Chondrocyte (in vitro differentiated cells): ENCODE measurements around the gene BRINP2. TPM values are rescaled to one million over a fixed set of nuclear protein-coding genes. Genes with fewer than 3 reads are reported as not detected.

ENCODE experiments used
- DNase-seq: peaks from one replicate; pipeline ENCODE4 v3.0.0; 2021; ENCODE audit warnings: mixed read lengths, low spot score
- H3K27ac Mint-ChIP-seq: one replicate; pipeline ENCODE4 v1.8.0; 2021; ENCODE audit warnings: mild to moderate bottlenecking, moderate library complexity, mixed read lengths; ENCODE audit not compliant: unreplicated experiment
- H3K27me3 Mint-ChIP-seq: 2 replicates; pipeline ENCODE4 v1.8.0; 2021; ENCODE audit warnings: low read depth, mixed read lengths
- H3K36me3 Mint-ChIP-seq: 2 replicates; pipeline ENCODE4 v1.8.0; 2021; ENCODE audit warnings: low read depth, mixed read lengths
- H3K4me1 Mint-ChIP-seq: 2 replicates; pipeline ENCODE4 v1.8.0; 2021; ENCODE audit warnings: low read depth, mild to moderate bottlenecking, mixed read lengths
- H3K4me3 Mint-ChIP-seq: one replicate; pipeline ENCODE4 v1.8.0; 2021; ENCODE audit warnings: mild to moderate bottlenecking, moderate library complexity, mixed read lengths; ENCODE audit not compliant: unreplicated experiment
- H3K9me3 Mint-ChIP-seq: 2 replicates; pipeline ENCODE4 v1.8.0; 2021; ENCODE audit warnings: low read depth, mixed read lengths
- total RNA-seq: library from RNA; stranded (reverse); gene quantifications from 3 replicates; pipeline ENCODE4 v1.2.1, GENCODE V29; 2021
- TF ChIP-seq, protein P1 (sequence below): fragments of 200-600 bp; sonication (generic); IDR thresholded peaks from 2 replicates; pipeline ENCODE4 v1.5.0; 2021; ENCODE audit warnings: antibody characterized with exemption, mild to moderate bottlenecking, moderate library complexity

BRINP2 gene
- total RNA-seq, 1 donor from 2014 or later, result not detected

DNA sequence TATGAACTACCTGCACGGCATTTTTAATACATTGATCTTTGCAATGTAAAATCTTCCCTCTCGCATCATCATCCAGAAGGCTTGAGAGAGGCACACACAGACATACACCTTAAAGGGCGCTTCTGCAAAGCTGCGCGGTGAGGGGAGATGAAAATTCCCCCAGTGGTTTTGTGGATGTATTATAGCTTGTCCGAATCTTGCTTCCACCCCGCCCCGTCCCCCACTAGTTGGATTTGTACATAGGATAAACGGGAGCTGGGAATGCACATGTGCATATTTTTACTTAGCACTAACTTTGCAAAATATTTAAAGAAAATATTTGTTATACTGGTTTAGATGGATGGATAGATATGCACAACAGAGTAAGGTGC, 5.7 kb upstream of the BRINP2 start:
- Mint-ChIP-seq H3K27me3 (peaks cover 55% of the 10 kb centered on the region), H3K4me3 (no peak overlapping the region), H3K27ac (no peak overlapping the region), H3K9me3 (no peaks in the 10 kb centered on the region), H3K36me3 (no peaks in the 10 kb centered on the region), H3K4me1 (peaks cover 4% of the 10 kb centered on the region)
- no peak for DNase-seq
- TF ChIP-seq, protein P1, sequence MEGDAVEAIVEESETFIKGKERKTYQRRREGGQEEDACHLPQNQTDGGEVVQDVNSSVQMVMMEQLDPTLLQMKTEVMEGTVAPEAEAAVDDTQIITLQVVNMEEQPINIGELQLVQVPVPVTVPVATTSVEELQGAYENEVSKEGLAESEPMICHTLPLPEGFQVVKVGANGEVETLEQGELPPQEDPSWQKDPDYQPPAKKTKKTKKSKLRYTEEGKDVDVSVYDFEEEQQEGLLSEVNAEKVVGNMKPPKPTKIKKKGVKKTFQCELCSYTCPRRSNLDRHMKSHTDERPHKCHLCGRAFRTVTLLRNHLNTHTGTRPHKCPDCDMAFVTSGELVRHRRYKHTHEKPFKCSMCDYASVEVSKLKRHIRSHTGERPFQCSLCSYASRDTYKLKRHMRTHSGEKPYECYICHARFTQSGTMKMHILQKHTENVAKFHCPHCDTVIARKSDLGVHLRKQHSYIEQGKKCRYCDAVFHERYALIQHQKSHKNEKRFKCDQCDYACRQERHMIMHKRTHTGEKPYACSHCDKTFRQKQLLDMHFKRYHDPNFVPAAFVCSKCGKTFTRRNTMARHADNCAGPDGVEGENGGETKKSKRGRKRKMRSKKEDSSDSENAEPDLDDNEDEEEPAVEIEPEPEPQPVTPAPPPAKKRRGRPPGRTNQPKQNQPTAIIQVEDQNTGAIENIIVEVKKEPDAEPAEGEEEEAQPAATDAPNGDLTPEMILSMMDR, result no peak

DNA sequence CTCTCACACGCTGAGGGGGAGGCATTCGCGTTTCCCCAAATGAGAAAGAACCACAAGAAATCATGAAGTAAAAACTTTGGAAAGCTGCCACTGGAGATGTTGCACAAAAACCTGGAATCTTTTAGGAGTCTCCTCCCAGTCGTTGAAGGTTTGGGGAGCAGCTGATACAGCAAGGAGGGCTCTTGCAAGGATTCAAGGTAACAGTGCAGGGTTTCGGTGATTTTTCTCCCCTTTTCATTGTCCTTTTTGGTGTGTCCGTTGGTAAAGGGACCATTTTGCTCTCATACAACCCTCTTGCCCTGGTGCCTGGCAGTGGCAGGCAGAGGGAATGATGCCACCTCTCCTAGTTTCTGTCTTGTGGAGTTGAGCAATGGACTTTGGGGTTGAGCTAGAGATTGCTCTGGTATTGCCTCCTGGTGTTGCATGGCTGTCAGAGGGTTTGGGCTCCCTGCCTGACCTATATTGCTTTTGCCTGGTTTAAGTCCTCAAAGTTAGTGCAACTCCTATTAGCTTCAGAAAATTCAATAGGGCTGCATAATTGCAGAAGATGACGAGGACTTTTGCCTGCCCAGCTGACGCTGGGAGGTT, 872 bp downstream of the BRINP2 start:
- no peak overlapping the region for H3K27ac Mint-ChIP-seq
- TF ChIP-seq, protein P1, result no peak
- H3K9me3 Mint-ChIP-seq, result no peaks in the 10 kb centered on the region
- H3K36me3 Mint-ChIP-seq, result no peaks in the 10 kb centered on the region
- H3K27me3 Mint-ChIP-seq, result peaks cover 23% of the 10 kb centered on the region
- no peaks in the 10 kb centered on the region for H3K4me1 Mint-ChIP-seq
- H3K4me3 Mint-ChIP-seq, result no peak overlapping the region
- DNase-seq, result no peak

DNA sequence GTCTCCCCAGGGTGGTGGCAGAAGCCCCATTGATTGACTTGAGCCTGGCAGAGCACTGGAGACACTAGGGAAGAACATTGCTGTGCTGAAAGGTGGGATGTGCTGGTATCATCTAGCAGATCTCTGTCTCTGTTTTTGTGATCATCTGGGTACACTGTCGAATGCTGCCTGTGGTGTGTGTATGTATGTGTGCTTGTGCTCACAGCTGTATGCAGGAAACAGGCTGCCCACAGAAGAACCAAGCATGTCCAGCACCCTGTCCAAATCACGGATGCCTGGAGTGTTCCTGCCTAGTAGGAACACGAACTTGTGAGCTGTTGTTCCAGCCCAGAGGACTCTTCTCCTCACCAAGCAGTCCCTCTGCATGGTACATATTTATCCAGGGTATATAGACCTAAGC, 1.5 kb downstream of the BRINP2 start:
- no peak for DNase-seq
- H3K27ac Mint-ChIP-seq, result no peak overlapping the region
- peaks cover 24% of the 10 kb centered on the region for H3K27me3 Mint-ChIP-seq
- H3K4me1 Mint-ChIP-seq, result no peaks in the 10 kb centered on the region
- H3K9me3 Mint-ChIP-seq, result no peaks in the 10 kb centered on the region
- TF ChIP-seq, protein P1, result no peak
- H3K36me3 Mint-ChIP-seq, result no peaks in the 10 kb centered on the region
- H3K4me3 Mint-ChIP-seq, result no peak overlapping the region

DNA sequence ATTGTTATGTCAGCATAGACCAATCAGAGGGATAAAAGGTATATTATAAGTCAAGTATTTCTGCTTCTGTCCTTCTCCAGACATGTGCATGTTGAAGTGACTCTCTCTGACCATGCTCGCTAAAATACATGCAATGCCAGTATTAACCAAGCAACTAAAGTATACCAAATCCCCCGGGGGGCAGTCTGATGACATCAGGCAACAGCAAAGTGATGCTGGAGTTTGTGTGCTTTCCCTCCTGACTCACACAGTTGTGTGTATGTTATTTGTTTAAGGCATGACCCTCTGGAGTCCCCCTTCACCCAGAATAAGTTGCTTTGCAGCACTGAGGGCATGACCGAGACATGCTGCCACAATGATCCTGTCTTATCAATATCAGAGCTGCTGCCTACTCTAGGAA, 2.1 kb downstream of the BRINP2 start:
- H3K9me3 Mint-ChIP-seq, result no peaks in the 10 kb centered on the region
- no peaks in the 10 kb centered on the region for H3K36me3 Mint-ChIP-seq
- H3K4me1 Mint-ChIP-seq, result no peaks in the 10 kb centered on the region
- no peak overlapping the region for H3K27ac Mint-ChIP-seq
- no peak overlapping the region for H3K4me3 Mint-ChIP-seq
- peaks cover 29% of the 10 kb centered on the region for H3K27me3 Mint-ChIP-seq
- no peak for DNase-seq
- TF ChIP-seq, protein P1, result no peak

DNA sequence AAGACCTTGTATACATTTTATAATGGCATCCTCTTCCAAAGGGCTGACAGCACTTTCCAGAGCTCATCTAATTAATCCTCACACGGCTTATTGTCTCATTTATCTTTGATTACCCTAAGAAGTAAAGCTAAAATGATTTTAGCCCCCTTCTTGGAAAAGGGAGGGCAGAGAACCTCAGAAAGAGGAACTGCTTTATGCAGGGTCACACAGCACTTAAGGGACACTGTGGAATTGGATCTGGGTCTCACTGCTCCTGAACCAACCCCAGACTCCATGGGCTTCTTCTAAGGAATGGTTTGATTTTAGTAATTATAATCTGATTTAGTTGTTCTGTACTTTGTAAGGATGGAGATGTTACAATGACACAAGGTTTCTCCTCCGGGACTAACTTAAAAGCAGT, 3.2 kb downstream of the BRINP2 start:
- no peaks in the 10 kb centered on the region for H3K9me3 Mint-ChIP-seq
- no peak for DNase-seq
- TF ChIP-seq, protein P1, result no peak
- H3K36me3 Mint-ChIP-seq, result no peaks in the 10 kb centered on the region
- H3K27me3 Mint-ChIP-seq, result peaks cover 36% of the 10 kb centered on the region
- H3K4me1 Mint-ChIP-seq, result no peaks in the 10 kb centered on the region
- H3K27ac Mint-ChIP-seq, result no peak overlapping the region
- H3K4me3 Mint-ChIP-seq, result no peak overlapping the region
